Hepatic stellate cell (primary cell): ENCODE measurements around the gene CRTC3.
"Not testable (repeated sequence)": the region's sequence is repeated elsewhere in the genome, so short reads cannot be mapped to it uniquely, and the experiment has no call there.

ENCODE experiments used
- DNase-seq: peaks from one replicate; pipeline ENCODE4 v3.0.0; 2011; ENCODE audit warnings: low spot score

CRTC3 gene

GRCh38 chr15:90679959-90680358 lies 150.2 kb downstream of the CRTC3 start:
- no peak for DNase-seq

- DNase-seq = peak; percentile 80
Measured at GRCh38 chr15:90680371-90680935, 150.7 kb downstream of the CRTC3 start.

DNA sequence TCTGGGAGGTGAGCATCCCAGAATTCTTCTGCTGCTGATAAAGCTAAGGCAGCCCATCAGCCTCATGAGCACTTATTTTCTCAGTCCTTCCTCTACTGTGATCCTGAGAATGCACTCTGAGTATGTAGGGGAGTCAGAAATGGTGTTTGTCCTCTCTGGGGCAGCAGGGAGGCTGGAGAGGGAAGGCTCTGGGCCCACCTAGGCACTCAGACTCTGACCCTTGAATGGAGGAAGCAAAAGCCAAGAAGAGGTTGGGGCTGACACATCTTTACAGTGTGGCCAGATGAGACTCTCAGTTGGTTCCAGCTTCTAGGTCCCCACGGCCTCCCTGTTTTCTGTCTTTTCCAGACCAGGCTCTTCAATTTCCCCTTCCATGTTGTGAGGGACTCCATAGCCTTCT lies 151.3 kb downstream of the CRTC3 start:
- no peak for DNase-seq

DNA sequence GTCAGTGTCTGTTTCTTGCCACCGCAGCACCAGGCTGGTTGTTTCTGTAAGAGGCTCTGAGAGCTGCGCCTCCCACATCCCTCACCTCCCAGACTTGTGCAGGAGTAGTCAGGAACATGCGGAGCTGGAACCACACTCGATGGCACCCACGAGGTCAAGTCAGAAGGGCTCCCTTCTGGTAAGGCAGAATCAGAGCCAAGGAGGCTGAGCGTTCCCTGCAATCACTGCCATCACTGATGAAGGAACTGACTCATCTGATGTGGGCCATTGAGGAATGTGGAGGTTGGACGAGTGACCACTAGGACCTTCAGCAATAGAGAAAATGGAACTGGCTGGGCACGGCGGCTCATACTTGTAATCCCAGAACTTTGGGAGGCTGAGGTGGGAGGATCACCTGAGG lies 151.8 kb downstream of the CRTC3 start:
- peak; percentile 76 for DNase-seq

DNA sequence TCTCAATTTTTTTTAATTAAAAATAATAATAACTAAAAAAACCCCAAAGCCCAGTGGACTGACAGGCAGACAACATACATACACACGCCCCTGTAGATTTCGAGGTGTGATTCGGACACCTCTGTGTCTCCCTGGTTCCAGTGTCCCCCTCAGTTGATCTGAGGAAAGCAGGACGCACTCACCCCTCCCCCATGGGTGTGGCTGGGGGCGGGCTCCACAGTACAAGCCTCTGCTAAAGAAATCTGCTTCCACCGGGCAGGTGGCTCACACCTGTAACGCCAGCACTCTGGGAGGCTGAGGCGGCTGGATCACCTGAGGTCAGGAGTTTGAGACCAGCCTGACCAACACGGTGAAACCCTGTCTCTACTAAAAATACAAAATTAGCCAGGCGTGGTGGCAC lies 153.6 kb downstream of the CRTC3 start:
- DNase-seq = no peak

DNA sequence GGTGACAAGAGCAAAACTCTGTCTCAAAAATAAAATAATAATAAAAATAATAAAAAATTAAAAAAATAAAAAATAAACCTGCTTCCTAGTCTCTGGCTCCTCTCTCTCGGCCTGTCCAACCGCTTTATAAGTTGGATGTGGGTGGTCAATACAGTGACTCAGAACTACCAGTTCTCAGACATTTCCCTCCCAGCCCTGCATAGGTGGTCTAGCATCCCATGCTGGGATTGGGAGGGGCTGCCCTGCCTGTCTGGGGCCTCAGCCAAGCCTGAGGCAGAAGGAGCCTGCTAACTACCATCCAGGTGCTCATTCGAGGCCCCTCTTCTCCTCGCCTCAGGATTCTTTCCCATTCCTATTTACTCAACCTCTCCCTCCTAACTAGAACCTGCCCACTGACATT lies 154.2 kb downstream of the CRTC3 start:
- no peak for DNase-seq

GRCh38 chr15:90684281-90684680 lies 154.6 kb downstream of the CRTC3 start:
- no peak for DNase-seq

GRCh38 chr15:90685591-90686434 lies 156.1 kb downstream of the CRTC3 start:
- DNase-seq = no peak

GRCh38 chr15:90686435-90687218 lies 156.9 kb downstream of the CRTC3 start:
- no peak for DNase-seq

DNA sequence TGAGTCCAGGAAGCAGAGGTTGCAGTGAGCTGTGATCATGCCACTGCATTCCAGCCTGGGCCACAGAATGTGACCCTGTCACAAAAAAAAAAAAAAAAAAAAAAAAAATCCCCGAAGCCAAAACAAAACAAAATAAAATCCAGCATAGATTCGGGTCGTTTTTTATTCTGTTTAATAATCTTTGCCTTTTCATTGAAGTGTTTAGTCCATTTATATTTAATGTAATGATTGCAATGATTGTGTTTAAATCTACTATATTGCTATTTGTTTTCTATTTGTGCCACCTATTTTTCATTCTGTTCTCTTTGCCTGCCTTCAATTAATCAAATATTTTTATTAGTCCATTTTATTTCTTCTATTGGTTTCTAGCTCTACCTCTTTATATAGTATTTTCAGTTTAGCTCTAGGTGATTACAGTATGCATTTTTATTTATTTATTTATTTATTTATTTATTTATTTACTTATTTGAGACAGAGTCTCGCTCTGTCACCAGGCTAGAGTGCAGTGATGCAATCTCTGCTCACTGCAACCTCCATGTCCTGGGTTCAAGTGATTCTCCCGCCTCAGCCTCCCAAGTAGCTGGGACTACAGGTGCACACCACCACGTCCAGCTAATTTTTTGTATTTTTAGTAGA lies 159.7 kb downstream of the CRTC3 start:
- DNase-seq = not testable (repeated sequence)

- DNase-seq = no peak
Measured at GRCh38 chr15:90690585-90690984, 160.9 kb downstream of the CRTC3 start.

DNA sequence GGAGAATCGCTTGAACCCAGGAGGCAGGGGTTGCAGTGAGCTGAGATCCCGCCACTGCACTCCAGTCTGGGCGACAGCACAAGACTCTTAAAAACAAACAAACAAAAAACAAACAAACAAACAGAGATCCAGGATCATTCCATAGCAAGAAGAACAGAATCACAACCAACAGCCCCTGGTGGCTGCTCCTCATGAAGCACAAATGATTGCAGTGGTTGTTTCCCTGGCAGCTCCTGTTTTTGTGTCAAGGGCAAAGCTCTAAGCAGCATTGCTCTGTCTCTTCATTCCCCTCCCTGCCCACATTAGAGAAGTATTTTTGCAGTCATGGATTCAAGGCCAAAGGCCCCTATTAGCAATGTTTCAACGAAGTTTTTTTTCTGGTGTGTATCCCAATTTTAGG lies 161.6 kb downstream of the CRTC3 start:
- DNase-seq = no peak

- no peak for DNase-seq
Measured at GRCh38 chr15:90691982-90692773, 162.5 kb downstream of the CRTC3 start.
